Urothelium cell line (cell line): ENCODE data around the gene NCLN.
"Not testable (repeated sequence)": the region's sequence is repeated elsewhere in the genome, so short reads cannot be mapped to it uniquely, and the experiment has no call there.

Source experiments
- DNase-seq: peaks from one replicate; pipeline ENCODE4 v3.0.0; 2011; ENCODE audit warnings: low spot score, mixed read lengths
- FAIRE-seq: peaks from 2 replicates; lab custom pipeline; 2011; peaks lifted over from hg19 to GRCh38; lab: Jason Lieb, UNC

The NCLN gene

DNA sequence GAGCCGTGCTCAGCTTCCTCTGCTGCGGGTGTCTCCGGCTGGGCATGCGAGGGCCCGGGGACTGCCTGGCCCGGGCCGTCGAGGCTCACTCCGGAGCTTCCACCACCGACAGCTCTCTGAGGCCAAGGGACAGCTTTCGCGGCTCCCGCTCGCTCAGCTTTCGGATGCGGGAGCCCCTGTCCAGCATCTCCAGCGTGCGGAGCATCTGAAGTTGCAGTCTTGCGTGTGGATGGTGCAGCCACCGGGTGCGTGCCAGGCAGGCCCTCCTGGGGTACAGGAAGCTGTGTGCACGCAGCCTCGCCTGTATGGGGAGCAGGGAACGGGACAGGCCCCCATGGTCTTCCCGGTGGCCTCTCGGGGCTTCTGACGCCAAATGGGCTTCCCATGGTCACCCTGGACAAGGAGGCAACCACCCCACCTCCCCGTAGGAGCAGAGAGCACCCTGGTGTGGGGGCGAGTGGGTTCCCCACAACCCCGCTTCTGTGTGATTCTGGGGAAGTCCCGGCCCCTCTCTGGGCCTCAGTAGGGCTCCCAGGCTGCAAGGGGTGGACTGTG, 5.9 kb upstream of the NCLN start:
- DNase-seq: no peak
- no peak for FAIRE-seq

DNA sequence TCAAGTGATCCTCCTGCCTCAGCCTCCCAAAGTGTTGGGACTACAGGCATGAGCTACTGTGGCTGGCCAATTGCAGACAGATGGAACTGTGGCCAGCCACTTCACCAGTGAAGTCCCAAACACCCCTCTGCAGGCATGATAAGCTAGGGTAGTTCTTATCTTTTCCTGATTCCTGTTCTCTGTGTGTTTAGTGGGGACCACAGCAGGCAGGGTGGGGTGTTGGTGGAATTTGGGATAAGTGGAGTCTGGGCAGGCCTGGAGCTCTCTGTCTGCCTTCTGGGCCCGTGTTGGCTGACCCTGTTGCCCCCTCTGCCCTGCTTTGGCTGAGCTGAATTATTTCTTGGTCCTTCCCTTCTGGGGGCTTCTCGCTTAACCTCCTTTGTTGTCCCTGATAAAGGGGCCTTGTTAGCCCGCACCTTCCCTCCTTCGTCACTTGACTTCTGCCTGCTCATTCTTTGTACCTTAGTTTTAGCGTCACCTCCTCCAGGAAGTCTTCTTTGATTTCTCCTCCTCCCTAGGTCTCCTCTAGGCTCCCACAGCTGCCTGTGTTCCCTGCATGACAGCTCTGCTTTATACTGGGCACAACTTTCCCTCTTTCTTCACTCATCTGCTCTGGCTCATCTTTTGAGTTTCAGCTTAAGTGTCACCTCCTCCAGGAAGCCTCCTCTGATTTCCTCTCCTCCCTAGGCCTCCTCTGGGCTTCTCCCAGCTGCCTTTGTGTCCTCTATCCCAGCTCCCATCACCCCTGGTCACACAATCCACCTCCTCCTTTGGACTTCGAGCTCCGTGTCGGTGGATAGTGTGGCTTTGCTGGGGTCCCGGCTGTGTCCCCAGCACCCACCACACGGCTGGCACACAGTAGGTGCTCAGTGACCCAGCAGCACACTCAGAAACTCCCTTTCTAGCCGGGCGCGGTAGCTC, 1.7 kb upstream of the NCLN start:
- FAIRE-seq (no peak), DNase-seq (no peak)

DNA sequence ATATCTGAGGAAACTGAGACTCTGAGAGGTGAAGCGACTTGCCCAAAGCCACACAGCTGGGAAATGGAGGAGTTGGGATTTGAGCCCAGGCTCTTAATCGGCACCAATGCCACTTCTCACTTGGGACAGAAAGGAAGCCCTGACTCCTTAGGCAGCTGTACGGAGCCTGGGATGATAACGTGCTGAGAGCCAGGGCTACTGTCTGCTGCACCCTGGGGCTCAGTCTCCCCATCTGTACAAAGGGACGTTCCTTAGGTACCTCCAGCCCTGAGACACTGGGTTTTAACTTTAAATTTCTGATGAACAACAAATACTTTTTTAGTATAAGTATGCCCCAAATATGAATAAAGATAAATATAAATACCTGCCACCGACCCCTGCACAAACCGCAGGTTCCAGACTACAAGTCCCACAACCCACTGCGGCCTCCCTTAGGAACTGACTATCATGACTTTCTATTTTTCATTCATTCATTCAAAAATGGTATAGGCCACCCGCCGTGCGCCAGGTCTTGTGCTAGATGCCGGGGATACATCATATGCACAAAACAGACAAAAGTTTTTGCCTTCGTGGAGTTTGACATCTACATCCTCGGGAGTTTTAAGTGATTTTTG, 776 bp upstream of the NCLN start:
- no peak for FAIRE-seq
- peak; percentile 49 for DNase-seq

DNA sequence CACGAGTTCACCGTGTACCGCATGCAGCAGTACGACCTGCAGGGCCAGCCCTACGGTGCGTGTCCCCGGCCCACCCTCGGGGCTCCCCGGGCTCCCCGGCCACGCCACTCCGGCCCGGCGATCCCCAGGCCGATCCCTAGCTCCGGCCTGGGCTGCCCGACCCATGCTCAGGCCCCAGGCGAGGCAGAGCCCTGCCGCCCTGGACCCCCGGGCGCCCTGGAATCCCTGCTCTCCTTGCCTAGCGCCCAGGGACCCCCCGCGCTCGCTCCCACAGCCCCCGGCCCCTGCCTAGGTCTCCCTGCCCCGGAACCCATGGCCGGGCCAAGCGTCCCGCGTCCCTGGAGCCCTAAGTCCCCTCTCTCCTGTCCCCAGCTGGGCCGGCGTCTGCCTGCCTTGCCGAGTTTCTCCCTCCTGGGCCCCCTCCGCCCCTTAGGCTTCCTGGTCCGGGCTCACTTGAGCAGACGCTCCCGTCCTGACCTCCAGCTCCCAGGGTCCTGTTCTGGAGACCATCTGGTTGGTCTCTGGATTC, 494 bp downstream of the NCLN start:
- FAIRE-seq: no peak

DNA sequence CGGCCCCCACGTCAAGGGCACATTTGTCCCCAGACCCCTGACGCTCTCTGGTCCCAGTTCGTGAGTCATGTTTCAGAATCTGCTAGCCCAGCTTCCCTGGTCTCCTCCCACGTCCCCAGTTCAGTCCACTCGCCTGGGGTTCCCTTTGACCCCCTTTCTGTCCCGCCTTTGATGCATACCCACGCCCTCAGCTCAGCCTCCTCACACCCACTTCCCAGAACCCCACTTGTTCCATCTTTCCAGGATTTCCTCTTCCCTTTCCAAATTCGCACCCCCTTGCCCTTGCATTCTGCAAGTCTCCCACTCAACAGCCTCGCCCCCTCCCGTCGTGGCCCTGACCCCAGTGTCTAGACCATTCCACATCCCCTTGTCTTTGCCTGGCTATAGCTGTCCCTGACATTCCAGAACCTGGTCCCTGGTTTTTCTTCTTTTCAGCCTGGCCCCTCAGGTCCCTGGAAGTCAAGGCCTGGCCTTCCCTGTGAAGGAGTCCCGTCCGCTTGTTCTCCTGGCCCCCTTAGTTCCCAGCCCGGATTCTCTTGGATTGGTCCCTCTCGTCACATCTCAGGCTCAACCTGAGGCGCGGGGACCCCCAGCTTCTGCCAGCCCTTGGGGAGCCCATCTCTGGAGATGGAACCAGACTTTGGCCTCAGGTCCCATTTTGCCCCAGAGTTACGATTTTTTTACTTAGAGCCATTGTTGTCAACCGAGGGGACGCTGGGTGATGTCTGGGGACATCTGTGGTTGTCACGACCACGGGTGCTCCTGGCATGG, 1.3 kb downstream of the NCLN start:
- no peak for FAIRE-seq
- DNase-seq: no peak

More for the DNA sequence above, 494 bp downstream of the NCLN start:
- DNase-seq: no peak

- no peak for DNase-seq
- FAIRE-seq: no peak
These were observed 2.2 kb downstream of the NCLN start for GRCh38 chr19:3187662-3188511.

- no peak for DNase-seq
- FAIRE-seq: no peak
These were observed 3.2 kb downstream of the NCLN start for GRCh38 chr19:3188627-3189596.

- FAIRE-seq: no peak
- DNase-seq: no peak
These were observed 4.2 kb downstream of the NCLN start for GRCh38 chr19:3189702-3190469.

DNA sequence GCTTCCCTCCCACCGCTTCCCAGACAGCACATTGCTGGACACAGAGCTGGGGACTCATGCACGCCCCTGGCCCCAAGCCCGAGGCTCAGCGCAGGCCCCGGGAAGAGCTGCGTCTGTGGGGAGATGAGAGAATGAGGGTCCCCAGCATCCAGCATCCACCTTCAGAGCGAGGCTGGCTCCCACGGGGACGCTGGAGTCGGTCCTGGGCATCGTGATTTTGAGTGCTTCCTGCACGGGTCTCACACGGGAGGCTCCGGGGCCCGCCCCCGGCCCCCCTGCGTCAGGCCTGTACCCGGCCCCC, 4.7 kb downstream of the NCLN start:
- FAIRE-seq (no peak), DNase-seq (no peak)

GRCh38 chr19:3190921-3191805, 5.4 kb downstream of the NCLN start:
- DNase-seq (no peak), FAIRE-seq (no peak)

GRCh38 chr19:3191806-3192104, 6.0 kb downstream of the NCLN start:
- not testable (repeated sequence) for DNase-seq, FAIRE-seq

- FAIRE-seq (no peak), DNase-seq (no peak)
These were observed 6.5 kb downstream of the NCLN start for GRCh38 chr19:3192228-3192635.

GRCh38 chr19:3192684-3193083, 7.0 kb downstream of the NCLN start:
- DNase-seq (no peak), FAIRE-seq (no peak)

DNA sequence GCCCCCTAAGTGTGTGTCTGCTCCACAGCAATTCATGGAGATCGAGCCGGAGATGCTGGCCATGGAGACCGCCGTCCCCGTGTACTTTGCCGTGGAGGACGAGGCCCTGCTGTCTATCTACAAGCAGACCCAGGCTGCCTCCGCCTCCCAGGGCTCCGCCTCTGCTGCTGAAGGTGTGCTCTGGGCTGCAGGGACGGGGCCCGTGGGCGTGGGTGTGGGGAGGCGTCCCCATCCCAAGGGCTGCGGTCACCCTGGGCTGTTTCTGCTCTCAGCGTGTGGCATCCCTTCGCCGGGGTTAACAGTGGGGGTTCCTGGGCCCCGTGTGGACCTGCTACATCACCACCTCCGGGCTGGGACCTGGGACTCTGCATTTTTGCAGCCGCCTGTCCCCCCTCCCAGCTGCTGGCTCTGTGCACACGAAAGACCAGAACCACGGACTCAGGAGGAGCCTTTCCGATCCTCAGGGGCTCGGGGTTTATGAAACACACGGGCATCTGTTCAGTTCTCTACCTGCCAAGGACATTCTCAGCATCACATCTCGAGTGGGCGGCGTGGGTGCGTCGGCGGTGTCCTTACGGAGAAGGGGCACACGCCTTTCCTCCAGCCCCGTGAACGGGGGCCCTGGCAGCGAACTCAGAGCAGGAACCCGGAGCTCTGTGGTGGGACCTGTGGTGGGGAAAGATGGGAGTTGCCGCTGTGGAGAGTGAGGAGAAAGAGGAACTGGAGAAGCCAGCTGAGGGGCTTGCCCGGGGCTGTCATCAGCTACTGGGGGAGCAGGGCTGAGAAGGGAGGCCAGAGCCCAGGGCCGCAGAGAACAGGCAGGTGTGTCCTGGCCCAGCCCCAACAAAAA, 7.8 kb downstream of the NCLN start:
- DNase-seq (no peak), FAIRE-seq (no peak)

DNA sequence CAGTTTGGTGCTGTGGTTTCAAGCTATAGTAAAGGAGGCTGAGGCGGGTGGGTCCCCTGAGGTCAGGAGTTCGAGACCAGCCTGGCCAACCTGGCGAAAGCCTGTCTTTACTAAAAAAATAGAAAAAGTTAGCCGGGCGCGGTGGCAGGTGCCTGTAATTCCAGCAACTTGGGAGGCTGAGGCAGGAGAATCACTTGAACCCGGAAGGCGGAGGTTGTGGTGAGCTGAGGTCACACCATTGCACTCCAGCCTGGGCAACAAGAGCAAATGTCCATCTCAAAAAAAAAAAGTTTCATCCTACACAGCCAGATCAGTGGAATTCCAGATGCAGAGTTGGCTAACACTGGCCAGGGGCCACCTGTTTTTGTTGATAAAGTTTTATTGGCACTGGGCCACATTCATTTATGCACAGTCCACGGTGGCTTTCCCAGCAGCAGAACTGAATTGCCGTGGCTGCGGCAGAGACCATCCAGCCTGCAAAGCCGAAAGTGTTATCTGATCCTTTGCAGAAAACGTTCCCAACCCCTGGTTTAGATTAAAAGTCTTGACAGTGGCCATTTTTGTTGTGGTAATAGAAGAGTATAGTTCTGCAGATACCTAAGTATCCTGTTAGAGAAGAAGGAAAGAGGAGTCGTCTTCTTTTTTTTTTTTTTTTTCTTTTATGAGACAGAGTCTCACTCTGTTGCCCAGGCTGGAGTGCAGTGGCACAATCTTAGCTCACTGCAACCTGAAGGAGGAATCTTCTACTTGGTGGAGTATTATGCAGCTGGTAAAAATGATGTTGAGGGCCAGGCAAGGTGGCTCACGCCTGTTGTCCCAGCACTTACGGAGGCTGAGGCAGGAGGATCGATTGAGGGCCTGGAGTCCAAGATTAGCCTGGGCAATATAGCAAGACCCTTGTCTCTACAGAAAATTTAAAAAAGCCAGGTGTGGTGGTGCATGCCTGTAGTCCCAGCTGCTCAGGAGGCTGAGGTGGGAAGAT, 8.7 kb downstream of the NCLN start:
- FAIRE-seq (no peak), DNase-seq (no peak)
